GM10266 (cell line): ENCODE measurements around the gene ARFGEF2.

Source experiments
- DNase-seq: peaks from one replicate; pipeline ENCODE4 v3.0.0; 2012; ENCODE audit errors: extremely low spot score
- CTCF ChIP-seq: IDR thresholded peaks from 2 replicates; pipeline ENCODE4 v1.5.1; 2012; ENCODE audit warnings: mild to moderate bottlenecking, low read depth; ENCODE audit not compliant: control insufficient read depth, insufficient read depth; ENCODE audit errors: missing control alignments

The ARFGEF2 gene

GRCh38 chr20:48984575-48985219 is 63.2 kb downstream of the ARFGEF2 start:
- no peak for DNase-seq
- TF ChIP-seq CTCF, result no peak

GRCh38 chr20:48986899-48987298 is 65.4 kb downstream of the ARFGEF2 start:
- DNase-seq, result no peak
- peak; percentile 22 for TF ChIP-seq CTCF

- no peak for DNase-seq
- TF ChIP-seq CTCF, result no peak
Observed at GRCh38 chr20:48990467-48990866, 69.0 kb downstream of the ARFGEF2 start.

GRCh38 chr20:48995589-48995988 is 74.1 kb downstream of the ARFGEF2 start:
- no peak for DNase-seq
- no peak for TF ChIP-seq CTCF

GRCh38 chr20:48999890-49000870 is 78.7 kb downstream of the ARFGEF2 start:
- no peak for TF ChIP-seq CTCF
- no peak for DNase-seq

- no peak for TF ChIP-seq CTCF
- DNase-seq, result no peak
Observed at GRCh38 chr20:49001741-49002140, 80.2 kb downstream of the ARFGEF2 start.
